AG09319 (cell line): ENCODE measurements around the gene RNF167.

Experiments used
- DNase-seq: peaks from one replicate; pipeline ENCODE4 v3.0.0-alpha.2; 2010; ENCODE audit warnings: low read depth; ENCODE audit errors: extremely low read depth
- CTCF ChIP-seq: IDR thresholded peaks from 2 replicates; pipeline ENCODE4 v1.5.1; 2011; ENCODE audit warnings: low read depth, mild to moderate bottlenecking, inconsistent platforms, low read length, moderate library complexity

The RNF167 gene

GRCh38 chr17:4965311-4965986 lies 25.4 kb downstream of the RNF167 start:
- DNase-seq, result no peak
- TF ChIP-seq CTCF, result no peak

DNA sequence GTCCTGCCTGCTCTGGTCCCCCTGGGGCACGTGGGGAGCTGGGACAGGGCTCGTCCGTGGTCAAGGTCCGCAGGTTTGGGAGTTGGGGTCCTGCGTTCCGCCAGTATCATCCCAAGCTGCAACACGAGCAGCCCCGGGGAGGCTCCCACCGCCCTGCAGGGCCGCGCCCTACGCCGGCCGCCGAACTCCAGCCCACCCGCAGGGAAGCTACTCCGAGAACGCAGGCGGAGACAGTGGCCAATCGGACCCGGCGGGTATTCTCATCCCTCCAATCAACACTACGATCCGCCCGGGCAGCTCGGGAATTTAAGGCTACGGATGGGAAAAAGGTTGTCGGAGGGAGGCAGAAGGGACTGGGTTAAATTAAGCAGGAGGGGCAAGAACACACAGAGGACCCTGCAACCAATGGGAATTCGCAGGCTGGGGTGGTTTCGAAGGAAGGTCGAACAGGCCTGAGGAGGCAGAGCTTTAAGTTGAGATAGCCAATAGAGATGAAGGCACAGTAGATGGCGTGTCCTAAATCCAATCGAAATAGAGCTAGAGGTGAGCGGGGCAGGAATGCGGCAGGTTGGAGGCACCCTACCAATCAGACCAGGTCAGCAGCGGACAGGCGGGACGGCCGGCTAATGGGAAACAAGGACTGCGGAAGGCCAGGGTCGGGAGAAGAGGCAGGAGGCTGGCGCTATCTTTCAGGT lies 26.9 kb downstream of the RNF167 start:
- peak; percentile 99 for DNase-seq
- no peak for TF ChIP-seq CTCF

GRCh38 chr17:4967539-4968485 lies 27.7 kb downstream of the RNF167 start, which contains the start of gene SPAG7:
TSS of gene SPAG7 (minus strand) at chr17:4967817. CDS start at chr17:4967804, 13 bp downstream.
- peak; percentile 97 for DNase-seq

GRCh38 chr17:4968486-4969046 lies 28.5 kb downstream of the RNF167 start:
- DNase-seq, result no peak
- TF ChIP-seq CTCF, result no peak

More at GRCh38 chr17:4967539-4968485, 27.7 kb downstream of the RNF167 start, which contains the start of gene SPAG7:
- TF ChIP-seq CTCF, result no peak

GRCh38 chr17:4969047-4969550 lies 29.0 kb downstream of the RNF167 start:
- peak; percentile 89 for DNase-seq
- TF ChIP-seq CTCF, result no peak

GRCh38 chr17:4969551-4970173 lies 29.6 kb downstream of the RNF167 start:
- DNase-seq, result no peak
- no peak for TF ChIP-seq CTCF
